IMR-90 (cell line): ENCODE results near the gene CD8B. TPM values are rescaled to one million over a fixed set of nuclear protein-coding genes. Genes with fewer than 3 reads are reported as not detected.
"Not testable (repeated sequence)": the region's sequence is repeated elsewhere in the genome, so short reads cannot be mapped to it uniquely, and the experiment has no call there.

Experiments
- ATAC-seq: fragments of 200-7000 bp; cut with Tn5 transposase; 2 replicates; pipeline ENCODE4 v1.9.1; 2020; ENCODE audit warnings: low read depth, mild to moderate bottlenecking, moderate library complexity
- BruUV-seq: library from RNA; stranded (reverse); fragments of 400-500 nt; replicated peaks from 2 replicates; lab custom pipeline; 2021; lab: Mats Ljungman, UMichigan
- CTCF ChIA-PET: fragments of 300-600 bp; formaldehyde crosslinking; extraction: SDS; loops from one replicate; lab custom pipeline; 2021; ENCODE audit warnings: antibody characterized with exemption; lab: Yijun Ruan, JAX
- POLR2A ChIA-PET: fragments of 300-600 bp; sonication (Branson Sonifier 250); formaldehyde crosslinking; loops from one replicate; lab custom pipeline; 2022; ENCODE audit warnings: antibody characterized with exemption; ENCODE audit not compliant: unreplicated experiment; lab: Charles Lee
- DNase-seq: peaks from one replicate; pipeline ENCODE4 v3.0.0; 2013
- H2AFZ ChIP-seq: replicated peaks from 2 replicates; pipeline ENCODE3; 2013; ENCODE audit warnings: low read length, mild to moderate bottlenecking; ENCODE audit not compliant: poor library complexity
- H2AK5ac ChIP-seq: 2 replicates; pipeline ENCODE4 v1.6.1; 2013; ENCODE audit warnings: low read depth, low read length, inconsistent platforms
- H2AK9ac ChIP-seq: replicated peaks from 2 replicates; pipeline ENCODE3; 2013; ENCODE audit warnings: mild to moderate bottlenecking, low read depth, low read length, moderate library complexity; ENCODE audit not compliant: poor library complexity
- H2BK120ac ChIP-seq: 2 replicates; pipeline ENCODE4 v1.6.1; 2013; ENCODE audit warnings: low read depth, low read length, inconsistent platforms
- H2BK15ac ChIP-seq: 3 replicates; pipeline ENCODE4 v1.6.1; 2013; ENCODE audit warnings: low read depth, low read length, inconsistent platforms
- H2BK20ac ChIP-seq: 2 replicates; pipeline ENCODE4 v1.6.1; 2013; ENCODE audit warnings: low read depth, mild to moderate bottlenecking, inconsistent platforms, low read length, moderate library complexity
- H2BK5ac ChIP-seq: 2 replicates; pipeline ENCODE4 v1.6.1; 2013; ENCODE audit warnings: mild to moderate bottlenecking, low read depth, low read length, inconsistent platforms; ENCODE audit not compliant: poor library complexity, severe bottlenecking
- H3K14ac ChIP-seq: replicated peaks from 2 replicates; pipeline ENCODE4 v1.6.1; 2013; ENCODE audit warnings: low read depth, low read length, inconsistent platforms
- H3K18ac ChIP-seq: 2 replicates; pipeline ENCODE4 v1.6.1; 2013; ENCODE audit warnings: low read depth, low read length, control low read depth
- H3K23ac ChIP-seq: 2 replicates; pipeline ENCODE4 v1.6.1; 2013; ENCODE audit warnings: low read depth, low read length, inconsistent platforms
- H3K27ac ChIP-seq: 2 replicates; pipeline ENCODE4 v1.5.1; 2013; ENCODE audit warnings: mild to moderate bottlenecking, control low read depth, low read length; ENCODE audit not compliant: insufficient read depth
- H3K27me3 ChIP-seq: 2 replicates; pipeline ENCODE4 v1.6.1; 2013; ENCODE audit warnings: low read length; ENCODE audit not compliant: control insufficient read depth, insufficient read depth
- H3K36me3 ChIP-seq: 2 replicates; pipeline ENCODE4 v1.6.1; 2013; ENCODE audit warnings: low read length, mixed read lengths; ENCODE audit not compliant: control insufficient read depth, insufficient read depth
- H3K4ac ChIP-seq: 2 replicates; pipeline ENCODE4 v1.6.1; 2013; ENCODE audit warnings: low read depth, low read length, inconsistent platforms
- H3K4me1 ChIP-seq: 2 replicates; pipeline ENCODE4 v1.6.1; 2013; ENCODE audit warnings: low read length, mixed read lengths; ENCODE audit not compliant: control insufficient read depth, insufficient read depth
- H3K4me2 ChIP-seq: 2 replicates; pipeline ENCODE4 v1.6.1; 2013; ENCODE audit warnings: low read depth, mild to moderate bottlenecking, control low read depth, low read length, moderate library complexity
- H3K4me3 ChIP-seq: 2 replicates; pipeline ENCODE4 v1.5.1; 2013; ENCODE audit warnings: low read depth, mild to moderate bottlenecking, control low read depth, low read length, moderate library complexity; ENCODE audit not compliant: insufficient read depth
- H3K56ac ChIP-seq: 2 replicates; pipeline ENCODE4 v1.6.1; 2013; ENCODE audit warnings: low read length, inconsistent platforms; ENCODE audit not compliant: insufficient read depth; ENCODE audit errors: extremely low read depth
- H3K79me1 ChIP-seq, 2 experiments: 2 replicates each; pipeline ENCODE4 v1.6.1; 2013; ENCODE audit warnings: low read length in 2 of 2, inconsistent platforms in 1 of 2, low read depth in 1 of 2
- H3K9ac ChIP-seq: 2 replicates; pipeline ENCODE4 v1.6.1; 2013; ENCODE audit warnings: low read depth, low read length, control low read depth
- H3K9me1 ChIP-seq: 2 replicates; pipeline ENCODE4 v1.6.1; 2013; ENCODE audit warnings: low read length, inconsistent platforms; ENCODE audit not compliant: insufficient read depth
- H3K9me3 ChIP-seq: 2 replicates; pipeline ENCODE4 v1.6.1; 2013; ENCODE audit warnings: low read length; ENCODE audit not compliant: control insufficient read depth, insufficient read depth
- H4K20me1 ChIP-seq: 2 replicates; pipeline ENCODE4 v1.6.1; 2013; ENCODE audit warnings: low read length, inconsistent platforms; ENCODE audit not compliant: insufficient read depth
- H4K5ac ChIP-seq: 2 replicates; pipeline ENCODE4 v1.6.1; 2013; ENCODE audit warnings: mild to moderate bottlenecking, low read depth, low read length, control low read depth
- H4K8ac ChIP-seq, 2 experiments: 2 replicates each; pipeline ENCODE4 v1.6.1; 2013; ENCODE audit warnings: low read depth in 2 of 2, low read length in 2 of 2, control low read depth in 1 of 2, inconsistent platforms in 1 of 2
- H4K91ac ChIP-seq: 2 replicates; pipeline ENCODE4 v1.6.1; 2013; ENCODE audit warnings: low read depth, low read length, inconsistent platforms; ENCODE audit not compliant: insufficient read depth
- WGBS, 2 experiments: methylation state at CpG; one replicate each; pipeline versions ENCODE4 v1.1.5 to v1.1.7; 2013; ENCODE audit warnings: missing lambda C conversion rate in 2 of 2; ENCODE audit not compliant: insufficient read length in 1 of 2; ENCODE audit errors: extremely low coverage in 2 of 2; 5-methylcytosine and 5-hydroxymethylcytosine counted together
- dilution Hi-C: fragments of 300-500 bp; cut with HindIII; formaldehyde crosslinking; loops from one replicate; pipeline ENCODE4 v1.14.3; 2018; ENCODE audit warnings: low sequenced_read_pairs; ENCODE audit not compliant: unreplicated experiment
- in situ Hi-C: fragments of 300-500 bp; cut with MboI; formaldehyde crosslinking; loops from 3 replicates; pipeline ENCODE4 v1.14.3; 2019; ENCODE audit warnings: low sequenced_read_pairs, inconsistent platforms, mixed read lengths
- intact Hi-C: fragments of 100-400 bp; cut with micrococcal nuclease; formaldehyde crosslinking; loops from 2 replicates; pipeline ENCODE4 v1.10.0; 2022
- polyA plus RNA-seq, 3 experiments: library from polyadenylated mRNA; depleted of rRNA; stranded (reverse); fragments of >200 nt; gene quantifications; 2 replicates each; pipeline ENCODE4 v1.2.3, GENCODE V29; 2012; ENCODE audit warnings: low replicate concordance in 1 of 3
- total RNA-seq: library from RNA; depleted of rRNA; stranded (reverse); fragments of >200 nt; gene quantifications from 2 replicates; pipeline ENCODE4 v1.2.3, GENCODE V29; 2012

The CD8B gene
- total and polyA plus RNA-seq, 2 of the 4 experiments (the other 2 are of a cell fraction): not detected

- H3K23ac ChIP-seq, H4K20me1 ChIP-seq, dilution Hi-C loops, H2BK15ac ChIP-seq, DNase-seq, H3K9me1 ChIP-seq, H2BK5ac ChIP-seq, H2BK20ac ChIP-seq, H3K4me3 ChIP-seq, H2AK9ac ChIP-seq, H3K79me1 ChIP-seq, H3K14ac ChIP-seq, H3K9ac ChIP-seq, BruUV-seq, H3K9me3 ChIP-seq, H2BK120ac ChIP-seq, H3K27me3 ChIP-seq, H4K8ac ChIP-seq, H4K91ac ChIP-seq, H3K18ac ChIP-seq, intact Hi-C loops, H2AK5ac ChIP-seq, ATAC-seq, H4K5ac ChIP-seq, H3K4me2 ChIP-seq, H3K56ac ChIP-seq, CTCF ChIA-PET, H3K4me1 ChIP-seq, POLR2A ChIA-PET, H3K36me3 ChIP-seq, H3K27ac ChIP-seq, H2AFZ ChIP-seq, H3K4ac ChIP-seq, in situ Hi-C loops: not testable (repeated sequence)
- WGBS, 2 experiments: no CpG with 5 or more reads among the region's 6 CpGs
Observed at GRCh38 chr2:86842607-86843234, 19.0 kb downstream of the CD8B start.

- not testable (repeated sequence) for H3K4me2 ChIP-seq, H2BK120ac ChIP-seq
Observed at GRCh38 chr2:86841330-86841729, 20.4 kb downstream of the CD8B start.

More at GRCh38 chr2:86841330-86841729, 20.4 kb downstream of the CD8B start:
- intact Hi-C loops, H3K36me3 ChIP-seq, H3K27ac ChIP-seq, DNase-seq, H3K23ac ChIP-seq, dilution Hi-C loops, H3K4ac ChIP-seq, H3K56ac ChIP-seq, H2AK9ac ChIP-seq, in situ Hi-C loops, H3K18ac ChIP-seq, H3K79me1 ChIP-seq, POLR2A ChIA-PET, H4K8ac ChIP-seq, H2BK20ac ChIP-seq, H3K9me3 ChIP-seq, H3K4me3 ChIP-seq, H4K20me1 ChIP-seq, H3K9me1 ChIP-seq, ATAC-seq, H4K5ac ChIP-seq, H2BK15ac ChIP-seq, CTCF ChIA-PET, H2BK5ac ChIP-seq, H4K91ac ChIP-seq, H3K4me1 ChIP-seq, BruUV-seq, H3K14ac ChIP-seq, H2AK5ac ChIP-seq, H3K9ac ChIP-seq, H2AFZ ChIP-seq, H3K27me3 ChIP-seq: not testable (repeated sequence)
- WGBS, 2 experiments: no CpG with 5 or more reads among the region's 8 CpGs
